K562 (cell line): ENCODE results near the gene TULP1. TPM values are rescaled to one million over a fixed set of nuclear protein-coding genes. Genes with fewer than 3 reads are reported as not detected.

Experiments
- CXXC5 ChIP-seq: fragments of 250-450 bp; sonication (Bioruptor Pico); IDR thresholded peaks from 2 replicates; pipeline ENCODE4 v1.8.0; 2022; ENCODE audit warnings: inconsistent platforms, mild to moderate bottlenecking, moderate library complexity
- EGR1 ChIP-seq: fragments of 450-650 bp; conservative IDR thresholded peaks from 2 replicates; pipeline ENCODE4 v1.6.1; 2017; ENCODE audit warnings: mild to moderate bottlenecking
- KHSRP ChIP-seq: fragments of 450-650 bp; IDR thresholded peaks from 2 replicates; pipeline ENCODE4 v1.6.1; 2017
- NCOA2 ChIP-seq, 2 experiments: fragments of 450-650 bp; IDR thresholded peaks; 2 replicates each; pipeline ENCODE4 v1.6.1; 2018; ENCODE audit warnings: mild to moderate bottlenecking in 2 of 2, moderate library complexity in 1 of 2; ENCODE audit not compliant: partially characterized antibody in 2 of 2
- NFATC3 ChIP-seq: fragments of 450-650 bp; IDR thresholded peaks from 2 replicates; pipeline ENCODE4 v1.6.1; 2017; ENCODE audit warnings: mild to moderate bottlenecking
- PML ChIP-seq: IDR thresholded peaks from 2 replicates; pipeline ENCODE4 v1.6.1; 2012; ENCODE audit warnings: low read length, inconsistent platforms
- STAG1 ChIP-seq: sonication (generic); formaldehyde crosslinking; IDR thresholded peaks from 2 replicates; pipeline ENCODE4 v1.5.0; 2020; ENCODE audit warnings: missing genetic modification reagents, borderline replicate concordance
- ZFPM2 ChIP-seq: fragments of 250-450 bp; sonication (Bioruptor Pico); IDR thresholded peaks from 2 replicates; pipeline ENCODE4 v1.5.1; 2022; ENCODE audit warnings: mild to moderate bottlenecking
- ZNF384 ChIP-seq: IDR thresholded peaks from 2 replicates; pipeline ENCODE4 v1.6.1; 2012; ENCODE audit warnings: low read depth, low read length, improper control_type of control experiment
- polyA plus RNA-seq, 8 experiments: library from polyadenylated mRNA; depleted of rRNA in 4 of 8; stranded (reverse) in 5 of 8; unstranded in 3 of 8; fragments of >200 nt; fragmentation: Nextera tagmentation in 2 of 8; fragmentation: Illumina TruSeq in 1 of 8; extraction: Ambion mirVana in 2 of 8; extraction: Trizol in 1 of 8; gene quantifications; 2 replicates each; pipeline versions ENCODE4 v1.2.1 to v1.2.3, GENCODE V29; 2011 to 2014; ENCODE audit warnings: inconsistent platforms in 1 of 8, missing spikeins in 1 of 8
- total RNA-seq, 7 experiments: library from RNA; depleted of rRNA in 6 of 7; stranded (reverse); fragments of >200 nt in 6 of 7; fragmentation: Illumina TruSeq in 2 of 7; extraction: Trizol in 2 of 7; gene quantifications; 2 replicates each; pipeline versions ENCODE4 v1.2.1 to v1.2.3, GENCODE V29; 2011 to 2021; ENCODE audit warnings: low replicate concordance in 1 of 7
- TF ChIP-seq, protein P1 (sequence below): fragments of 250-450 bp; sonication (Bioruptor Pico); IDR thresholded peaks from 2 replicates; pipeline ENCODE4 v1.5.0; 2020; ENCODE audit warnings: mild to moderate bottlenecking, borderline replicate concordance
- TF ChIP-seq, protein P2 (sequence below): conservative IDR thresholded peaks from 2 replicates; pipeline ENCODE4 v1.6.1; 2011; ENCODE audit warnings: low read depth, mild to moderate bottlenecking, low read length; ENCODE audit not compliant: control insufficient read depth
- TF ChIP-seq, protein P3 (sequence below): fragments of 200-600 bp; sonication (generic); IDR thresholded peaks from one replicate; pipeline ENCODE4 v1.6.1; 2012; ENCODE audit warnings: mild to moderate bottlenecking, low read depth, low read length, inconsistent platforms

Gene TULP1
- total and polyA plus RNA-seq, 9 of the 15 experiments (the other 6 are each of a cell fraction or from before 2014, with no cell fraction given) = 0.06 to 0.17 (median 0.09) TPM; not detected in 6

DNA sequence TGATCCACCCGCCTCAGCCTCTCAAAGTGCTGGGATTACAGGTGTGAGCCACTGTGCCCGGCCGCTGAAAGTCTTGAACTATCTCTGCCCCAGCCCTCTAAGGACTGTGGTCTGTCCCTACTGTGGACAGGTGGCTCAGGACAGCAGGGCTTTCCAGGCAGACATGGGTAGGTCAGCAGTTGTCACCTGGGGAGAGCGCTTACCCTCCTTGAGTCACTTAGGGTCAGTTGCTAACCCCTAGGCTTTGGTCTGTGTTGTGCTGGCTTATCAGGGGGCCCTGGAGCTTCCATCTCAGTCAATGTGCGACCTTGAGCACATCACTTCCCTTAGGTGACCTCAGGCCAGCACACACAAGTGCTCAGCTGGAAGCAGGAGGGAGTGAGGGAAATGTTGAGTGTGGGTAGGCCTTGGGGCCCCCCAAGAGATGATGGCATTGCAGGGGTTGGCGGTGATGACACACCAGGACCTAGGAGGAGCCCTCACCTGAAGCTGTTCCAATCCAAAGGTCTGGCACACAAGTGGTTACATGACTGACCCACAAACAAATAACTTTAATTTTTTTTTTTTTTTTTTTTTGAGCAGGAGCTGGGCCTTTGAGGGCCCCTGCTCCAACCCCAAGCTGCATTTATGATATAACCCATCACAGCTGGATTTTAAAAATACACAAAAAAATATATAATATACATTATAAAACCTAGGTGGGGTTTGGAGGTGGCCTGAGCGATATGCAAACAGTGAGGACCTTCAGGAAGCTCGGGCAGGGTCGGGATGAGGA, 39.4 kb downstream of the TULP1 start (continued):
- TF ChIP-seq NFATC3 (no peak), EGR1 (no peak), NCOA2 (IDR thresholded peaks at IDR 0.05; ENCODE audit: partially characterized antibody in 2 of 2) (no peak), PML (no peak), STAG1 (CRISPR knock-in tag) (no peak), ZFPM2 (no peak), KHSRP (no peak), ZNF384 (no peak), CXXC5 (CRISPR knock-in tag) (no peak)
- TF ChIP-seq, protein P1, sequence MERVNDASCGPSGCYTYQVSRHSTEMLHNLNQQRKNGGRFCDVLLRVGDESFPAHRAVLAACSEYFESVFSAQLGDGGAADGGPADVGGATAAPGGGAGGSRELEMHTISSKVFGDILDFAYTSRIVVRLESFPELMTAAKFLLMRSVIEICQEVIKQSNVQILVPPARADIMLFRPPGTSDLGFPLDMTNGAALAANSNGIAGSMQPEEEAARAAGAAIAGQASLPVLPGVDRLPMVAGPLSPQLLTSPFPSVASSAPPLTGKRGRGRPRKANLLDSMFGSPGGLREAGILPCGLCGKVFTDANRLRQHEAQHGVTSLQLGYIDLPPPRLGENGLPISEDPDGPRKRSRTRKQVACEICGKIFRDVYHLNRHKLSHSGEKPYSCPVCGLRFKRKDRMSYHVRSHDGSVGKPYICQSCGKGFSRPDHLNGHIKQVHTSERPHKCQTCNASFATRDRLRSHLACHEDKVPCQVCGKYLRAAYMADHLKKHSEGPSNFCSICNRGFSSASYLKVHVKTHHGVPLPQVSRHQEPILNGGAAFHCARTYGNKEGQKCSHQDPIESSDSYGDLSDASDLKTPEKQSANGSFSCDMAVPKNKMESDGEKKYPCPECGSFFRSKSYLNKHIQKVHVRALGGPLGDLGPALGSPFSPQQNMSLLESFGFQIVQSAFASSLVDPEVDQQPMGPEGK = no peak
- TF ChIP-seq, protein P2, sequence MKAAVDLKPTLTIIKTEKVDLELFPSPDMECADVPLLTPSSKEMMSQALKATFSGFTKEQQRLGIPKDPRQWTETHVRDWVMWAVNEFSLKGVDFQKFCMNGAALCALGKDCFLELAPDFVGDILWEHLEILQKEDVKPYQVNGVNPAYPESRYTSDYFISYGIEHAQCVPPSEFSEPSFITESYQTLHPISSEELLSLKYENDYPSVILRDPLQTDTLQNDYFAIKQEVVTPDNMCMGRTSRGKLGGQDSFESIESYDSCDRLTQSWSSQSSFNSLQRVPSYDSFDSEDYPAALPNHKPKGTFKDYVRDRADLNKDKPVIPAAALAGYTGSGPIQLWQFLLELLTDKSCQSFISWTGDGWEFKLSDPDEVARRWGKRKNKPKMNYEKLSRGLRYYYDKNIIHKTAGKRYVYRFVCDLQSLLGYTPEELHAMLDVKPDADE = no peak
- TF ChIP-seq, protein P3, sequence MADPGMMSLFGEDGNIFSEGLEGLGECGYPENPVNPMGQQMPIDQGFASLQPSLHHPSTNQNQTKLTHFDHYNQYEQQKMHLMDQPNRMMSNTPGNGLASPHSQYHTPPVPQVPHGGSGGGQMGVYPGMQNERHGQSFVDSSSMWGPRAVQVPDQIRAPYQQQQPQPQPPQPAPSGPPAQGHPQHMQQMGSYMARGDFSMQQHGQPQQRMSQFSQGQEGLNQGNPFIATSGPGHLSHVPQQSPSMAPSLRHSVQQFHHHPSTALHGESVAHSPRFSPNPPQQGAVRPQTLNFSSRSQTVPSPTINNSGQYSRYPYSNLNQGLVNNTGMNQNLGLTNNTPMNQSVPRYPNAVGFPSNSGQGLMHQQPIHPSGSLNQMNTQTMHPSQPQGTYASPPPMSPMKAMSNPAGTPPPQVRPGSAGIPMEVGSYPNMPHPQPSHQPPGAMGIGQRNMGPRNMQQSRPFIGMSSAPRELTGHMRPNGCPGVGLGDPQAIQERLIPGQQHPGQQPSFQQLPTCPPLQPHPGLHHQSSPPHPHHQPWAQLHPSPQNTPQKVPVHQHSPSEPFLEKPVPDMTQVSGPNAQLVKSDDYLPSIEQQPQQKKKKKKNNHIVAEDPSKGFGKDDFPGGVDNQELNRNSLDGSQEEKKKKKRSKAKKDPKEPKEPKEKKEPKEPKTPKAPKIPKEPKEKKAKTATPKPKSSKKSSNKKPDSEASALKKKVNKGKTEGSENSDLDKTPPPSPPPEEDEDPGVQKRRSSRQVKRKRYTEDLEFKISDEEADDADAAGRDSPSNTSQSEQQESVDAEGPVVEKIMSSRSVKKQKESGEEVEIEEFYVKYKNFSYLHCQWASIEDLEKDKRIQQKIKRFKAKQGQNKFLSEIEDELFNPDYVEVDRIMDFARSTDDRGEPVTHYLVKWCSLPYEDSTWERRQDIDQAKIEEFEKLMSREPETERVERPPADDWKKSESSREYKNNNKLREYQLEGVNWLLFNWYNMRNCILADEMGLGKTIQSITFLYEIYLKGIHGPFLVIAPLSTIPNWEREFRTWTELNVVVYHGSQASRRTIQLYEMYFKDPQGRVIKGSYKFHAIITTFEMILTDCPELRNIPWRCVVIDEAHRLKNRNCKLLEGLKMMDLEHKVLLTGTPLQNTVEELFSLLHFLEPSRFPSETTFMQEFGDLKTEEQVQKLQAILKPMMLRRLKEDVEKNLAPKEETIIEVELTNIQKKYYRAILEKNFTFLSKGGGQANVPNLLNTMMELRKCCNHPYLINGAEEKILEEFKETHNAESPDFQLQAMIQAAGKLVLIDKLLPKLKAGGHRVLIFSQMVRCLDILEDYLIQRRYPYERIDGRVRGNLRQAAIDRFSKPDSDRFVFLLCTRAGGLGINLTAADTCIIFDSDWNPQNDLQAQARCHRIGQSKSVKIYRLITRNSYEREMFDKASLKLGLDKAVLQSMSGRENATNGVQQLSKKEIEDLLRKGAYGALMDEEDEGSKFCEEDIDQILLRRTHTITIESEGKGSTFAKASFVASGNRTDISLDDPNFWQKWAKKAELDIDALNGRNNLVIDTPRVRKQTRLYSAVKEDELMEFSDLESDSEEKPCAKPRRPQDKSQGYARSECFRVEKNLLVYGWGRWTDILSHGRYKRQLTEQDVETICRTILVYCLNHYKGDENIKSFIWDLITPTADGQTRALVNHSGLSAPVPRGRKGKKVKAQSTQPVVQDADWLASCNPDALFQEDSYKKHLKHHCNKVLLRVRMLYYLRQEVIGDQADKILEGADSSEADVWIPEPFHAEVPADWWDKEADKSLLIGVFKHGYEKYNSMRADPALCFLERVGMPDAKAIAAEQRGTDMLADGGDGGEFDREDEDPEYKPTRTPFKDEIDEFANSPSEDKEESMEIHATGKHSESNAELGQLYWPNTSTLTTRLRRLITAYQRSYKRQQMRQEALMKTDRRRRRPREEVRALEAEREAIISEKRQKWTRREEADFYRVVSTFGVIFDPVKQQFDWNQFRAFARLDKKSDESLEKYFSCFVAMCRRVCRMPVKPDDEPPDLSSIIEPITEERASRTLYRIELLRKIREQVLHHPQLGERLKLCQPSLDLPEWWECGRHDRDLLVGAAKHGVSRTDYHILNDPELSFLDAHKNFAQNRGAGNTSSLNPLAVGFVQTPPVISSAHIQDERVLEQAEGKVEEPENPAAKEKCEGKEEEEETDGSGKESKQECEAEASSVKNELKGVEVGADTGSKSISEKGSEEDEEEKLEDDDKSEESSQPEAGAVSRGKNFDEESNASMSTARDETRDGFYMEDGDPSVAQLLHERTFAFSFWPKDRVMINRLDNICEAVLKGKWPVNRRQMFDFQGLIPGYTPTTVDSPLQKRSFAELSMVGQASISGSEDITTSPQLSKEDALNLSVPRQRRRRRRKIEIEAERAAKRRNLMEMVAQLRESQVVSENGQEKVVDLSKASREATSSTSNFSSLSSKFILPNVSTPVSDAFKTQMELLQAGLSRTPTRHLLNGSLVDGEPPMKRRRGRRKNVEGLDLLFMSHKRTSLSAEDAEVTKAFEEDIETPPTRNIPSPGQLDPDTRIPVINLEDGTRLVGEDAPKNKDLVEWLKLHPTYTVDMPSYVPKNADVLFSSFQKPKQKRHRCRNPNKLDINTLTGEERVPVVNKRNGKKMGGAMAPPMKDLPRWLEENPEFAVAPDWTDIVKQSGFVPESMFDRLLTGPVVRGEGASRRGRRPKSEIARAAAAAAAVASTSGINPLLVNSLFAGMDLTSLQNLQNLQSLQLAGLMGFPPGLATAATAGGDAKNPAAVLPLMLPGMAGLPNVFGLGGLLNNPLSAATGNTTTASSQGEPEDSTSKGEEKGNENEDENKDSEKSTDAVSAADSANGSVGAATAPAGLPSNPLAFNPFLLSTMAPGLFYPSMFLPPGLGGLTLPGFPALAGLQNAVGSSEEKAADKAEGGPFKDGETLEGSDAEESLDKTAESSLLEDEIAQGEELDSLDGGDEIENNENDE = no peak
